Gastrocnemius medialis (tissue), 4 donors: Measurements from ENCODE around the gene OR51A7. TPM values are rescaled to one million over a fixed set of nuclear protein-coding genes. Genes with fewer than 3 reads are reported as not detected.

Experiments used
- ATAC-seq, 2 donors: fragments of 150-250 bp; one replicate each; pipeline ENCODE4 v1.9.1; 2016
- DNase-seq, 2 donors: peaks; one replicate each; pipeline ENCODE4 v3.0.0-alpha.2; 2019
- H3K27ac ChIP-seq, 4 donors: fragments of 200-600 bp; sonication (generic); 1 replicate in 1 of 4; 2 replicates in 3 of 4; pipeline ENCODE4 v1.5.1; 2016 to 2018; ENCODE audit warnings: mild to moderate bottlenecking in 2 of 4, moderate library complexity in 1 of 4
- H3K27me3 ChIP-seq, 3 donors: fragments of 200-600 bp; sonication (generic) in 2 of 3; 1 replicate in 1 of 3; 2 replicates in 2 of 3; pipeline versions ENCODE4 v1.5.1 to v1.6.0; 2016 to 2019; ENCODE audit warnings: mild to moderate bottlenecking in 1 of 3, moderate library complexity in 1 of 3
- H3K36me3 ChIP-seq, 2 donors: fragments of 200-600 bp; sonication (generic) in 1 of 2; one replicate each; pipeline ENCODE4 v1.5.1; 2017 to 2018
- H3K4me1 ChIP-seq, 2 donors: fragments of 200-600 bp; sonication (generic) in 1 of 2; one replicate each; pipeline ENCODE4 v1.5.1; 2016 to 2017; ENCODE audit warnings: mild to moderate bottlenecking in 2 of 2
- H3K4me3 ChIP-seq, 4 donors: fragments of 200-600 bp; sonication (generic) in 3 of 4; 1 replicate in 1 of 4; 2 replicates in 3 of 4; pipeline ENCODE4 v1.5.1; 2016 to 2019; ENCODE audit warnings: mild to moderate bottlenecking in 2 of 4
- H3K9me3 ChIP-seq, 3 donors: fragments of 200-600 bp; sonication (generic) in 2 of 3; 1 replicate in 1 of 3; 2 replicates in 2 of 3; pipeline ENCODE4 v1.5.1; 2016 to 2019
- POLR2A ChIP-seq, 2 donors: fragments of 450-650 bp; IDR thresholded peaks; one replicate each; pipeline ENCODE4 v1.6.1; 2017; ENCODE audit warnings: antibody characterized with exemption in 2 of 2, mild to moderate bottlenecking in 2 of 2, moderate library complexity in 2 of 2
- in situ Hi-C, 4 donors: fragments of 200-750 bp; cut with MboI; loops; one replicate each; pipeline versions ENCODE4 v1.15.0 to v1.8.0; 2017; ENCODE audit warnings: low sequenced_read_pairs in 4 of 4
- intact Hi-C: fragments of 100-400 bp; cut with DNase I; formaldehyde crosslinking; loops from one replicate; pipeline ENCODE4 v1.15.1; 2023; ENCODE audit warnings: low total_unique reads
- total RNA-seq, 4 donors: library from RNA; depleted of rRNA; stranded (reverse); fragments of >200 nt; gene quantifications; one replicate each; pipeline versions ENCODE4 v1.1.0 to v1.2.3, GENCODE V29; 2016
- TF ChIP-seq, protein P1 (sequence below), 5 experiments: fragments of 450-650 bp in 3 of 5; fragments of 200-600 bp in 2 of 5; sonication (generic) in 2 of 5; IDR thresholded peaks in 4 of 5; conservative IDR thresholded peaks in 1 of 5; 1 replicate in 4 of 5; 2 replicates in 1 of 5; pipeline ENCODE4 v1.5.1; 2016 to 2019; ENCODE audit warnings: antibody characterized with exemption in 5 of 5, mild to moderate bottlenecking in 3 of 5, moderate library complexity in 3 of 5

The OR51A7 gene
- total RNA-seq, 4 donors from 2014 or later, result not detected

DNA sequence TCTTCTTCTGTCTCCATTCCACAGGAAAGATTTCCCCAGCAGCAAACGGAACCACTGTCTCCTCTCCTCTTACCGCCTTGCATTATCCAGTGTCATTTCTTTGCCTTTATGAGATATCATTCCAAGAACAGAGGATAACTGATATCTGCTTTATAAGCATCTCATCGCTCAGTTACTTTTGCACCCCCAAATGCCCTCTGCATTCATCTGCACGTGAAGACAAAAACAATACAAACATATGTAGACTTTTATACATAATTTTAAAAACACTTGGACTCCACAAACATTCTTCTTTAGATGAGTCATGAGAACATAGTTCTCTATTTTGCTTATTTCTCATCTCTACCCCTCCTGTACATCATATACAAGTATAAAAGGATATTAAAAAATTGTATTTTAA, 22.4 kb upstream of the OR51A7 start:
- TF ChIP-seq, protein P1, sequence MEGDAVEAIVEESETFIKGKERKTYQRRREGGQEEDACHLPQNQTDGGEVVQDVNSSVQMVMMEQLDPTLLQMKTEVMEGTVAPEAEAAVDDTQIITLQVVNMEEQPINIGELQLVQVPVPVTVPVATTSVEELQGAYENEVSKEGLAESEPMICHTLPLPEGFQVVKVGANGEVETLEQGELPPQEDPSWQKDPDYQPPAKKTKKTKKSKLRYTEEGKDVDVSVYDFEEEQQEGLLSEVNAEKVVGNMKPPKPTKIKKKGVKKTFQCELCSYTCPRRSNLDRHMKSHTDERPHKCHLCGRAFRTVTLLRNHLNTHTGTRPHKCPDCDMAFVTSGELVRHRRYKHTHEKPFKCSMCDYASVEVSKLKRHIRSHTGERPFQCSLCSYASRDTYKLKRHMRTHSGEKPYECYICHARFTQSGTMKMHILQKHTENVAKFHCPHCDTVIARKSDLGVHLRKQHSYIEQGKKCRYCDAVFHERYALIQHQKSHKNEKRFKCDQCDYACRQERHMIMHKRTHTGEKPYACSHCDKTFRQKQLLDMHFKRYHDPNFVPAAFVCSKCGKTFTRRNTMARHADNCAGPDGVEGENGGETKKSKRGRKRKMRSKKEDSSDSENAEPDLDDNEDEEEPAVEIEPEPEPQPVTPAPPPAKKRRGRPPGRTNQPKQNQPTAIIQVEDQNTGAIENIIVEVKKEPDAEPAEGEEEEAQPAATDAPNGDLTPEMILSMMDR (IDR thresholded peaks at IDR 0.05 in 4 of 5, conservative IDR thresholded peaks at IDR 0.05 in 1 of 5), result no peak
- no peak for TF ChIP-seq POLR2A (IDR thresholded peaks at IDR 0.05)

DNA sequence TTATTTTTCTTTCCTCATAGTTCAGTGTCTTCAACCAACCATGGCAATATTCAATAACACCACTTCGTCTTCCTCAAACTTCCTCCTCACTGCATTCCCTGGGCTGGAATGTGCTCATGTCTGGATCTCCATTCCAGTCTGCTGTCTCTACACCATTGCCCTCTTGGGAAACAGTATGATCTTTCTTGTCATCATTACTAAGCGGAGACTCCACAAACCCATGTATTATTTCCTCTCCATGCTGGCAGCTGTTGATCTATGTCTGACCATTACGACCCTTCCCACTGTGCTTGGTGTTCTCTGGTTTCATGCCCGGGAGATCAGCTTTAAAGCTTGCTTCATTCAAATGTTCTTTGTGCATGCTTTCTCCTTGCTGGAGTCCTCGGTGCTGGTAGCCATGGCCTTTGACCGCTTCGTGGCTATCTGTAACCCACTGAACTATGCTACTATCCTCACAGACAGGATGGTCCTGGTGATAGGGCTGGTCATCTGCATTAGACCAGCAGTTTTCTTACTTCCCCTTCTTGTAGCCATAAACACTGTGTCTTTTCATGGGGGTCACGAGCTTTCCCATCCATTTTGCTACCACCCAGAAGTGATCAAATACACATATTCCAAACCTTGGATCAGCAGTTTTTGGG, 21.6 kb upstream of the OR51A7 start, which contains the start of gene OR51T1:
TSS of gene OR51T1 (plus strand) at position 41 of the 641 bp plus-strand sequence. CDS start at position 41, 0 bp downstream.
- in situ Hi-C loops, result no loop called here
- TF ChIP-seq POLR2A (IDR thresholded peaks at IDR 0.05), result no peak
- TF ChIP-seq, protein P1 (IDR thresholded peaks at IDR 0.05 in 4 of 5, conservative IDR thresholded peaks at IDR 0.05 in 1 of 5), result no peak
- Histone ChIP-seq H3K27ac (no peak within 1 kb of the TSS), H3K36me3 (no peaks in the 10 kb centered on the region), H3K27me3 (no peaks in the 10 kb centered on the region), H3K9me3 (no peaks in the 10 kb centered on the region), H3K4me3 (no peak within 1 kb of the TSS), H3K4me1 (no peaks in the 10 kb centered on the region)
- DNase-seq, result no peak
- intact Hi-C loops, result no loop called here
- ATAC-seq, result no peak

More for the DNA sequence above, 22.4 kb upstream of the OR51A7 start:
- Histone ChIP-seq H3K4me3 (no peak overlapping the region), H3K27ac (no peak overlapping the region), H3K4me1 (no peaks in the 10 kb centered on the region), H3K27me3 (no peaks in the 10 kb centered on the region), H3K36me3 (no peaks in the 10 kb centered on the region), H3K9me3 (no peaks in the 10 kb centered on the region)
- DNase-seq (no peak), ATAC-seq (no peak)
- intact Hi-C loops (no loop called here), in situ Hi-C loops (no loop called here)

DNA sequence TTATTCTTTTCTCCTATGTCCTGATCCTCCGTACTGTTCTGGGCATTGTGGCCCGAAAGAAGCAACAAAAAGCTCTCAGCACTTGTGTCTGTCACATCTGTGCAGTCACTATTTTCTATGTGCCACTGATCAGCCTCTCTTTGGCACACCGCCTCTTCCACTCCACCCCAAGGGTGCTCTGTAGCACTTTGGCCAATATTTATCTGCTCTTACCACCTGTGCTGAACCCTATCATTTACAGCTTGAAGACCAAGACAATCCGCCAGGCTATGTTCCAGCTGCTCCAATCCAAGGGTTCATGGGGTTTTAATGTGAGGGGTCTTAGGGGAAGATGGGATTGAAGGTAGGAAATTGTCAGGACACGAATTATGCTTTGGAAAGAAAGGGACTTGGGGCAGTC, 21.0 kb upstream of the OR51A7 start:
- TF ChIP-seq, protein P1 (IDR thresholded peaks at IDR 0.05 in 4 of 5, conservative IDR thresholded peaks at IDR 0.05 in 1 of 5), result no peak
- TF ChIP-seq POLR2A (IDR thresholded peaks at IDR 0.05), result no peak
- no peaks in the 10 kb centered on the region for H3K27me3 ChIP-seq
- in situ Hi-C loops (no loop called here), intact Hi-C loops (no loop called here)
- no peaks in the 10 kb centered on the region for H3K36me3 ChIP-seq
- no peaks in the 10 kb centered on the region for H3K4me1 ChIP-seq
- H3K27ac ChIP-seq, result no peak overlapping the region
- ATAC-seq (no peak), DNase-seq (no peak)
- H3K4me3 ChIP-seq, result no peak overlapping the region
- no peaks in the 10 kb centered on the region for H3K9me3 ChIP-seq

DNA sequence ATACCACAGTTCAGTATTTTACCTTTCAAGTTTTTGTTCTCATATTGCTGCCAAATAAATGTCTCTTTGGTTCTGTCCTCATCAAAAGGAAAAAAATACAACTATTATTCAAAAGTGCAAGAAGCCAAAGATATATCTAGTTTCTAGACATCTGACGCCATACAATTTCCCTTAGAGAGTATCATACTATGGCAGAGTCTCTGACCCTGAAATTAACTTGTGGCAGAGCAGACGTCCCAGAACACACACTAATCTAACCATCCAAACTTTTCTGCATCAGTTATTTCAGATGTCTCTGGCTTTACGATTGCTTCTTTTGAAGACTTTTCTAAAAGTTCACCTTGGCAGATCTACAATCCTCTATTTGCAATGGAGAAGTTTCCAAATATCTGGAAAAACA, 19.2 kb upstream of the OR51A7 start:
- intact Hi-C loops, result no loop called here
- TF ChIP-seq, protein P1 (IDR thresholded peaks at IDR 0.05 in 4 of 5, conservative IDR thresholded peaks at IDR 0.05 in 1 of 5), result no peak
- TF ChIP-seq POLR2A (IDR thresholded peaks at IDR 0.05), result no peak
- no peak overlapping the region for H3K4me3 ChIP-seq
- no peaks in the 10 kb centered on the region for H3K36me3 ChIP-seq
- H3K9me3 ChIP-seq, result no peaks in the 10 kb centered on the region
- DNase-seq, result no peak
- H3K27ac ChIP-seq, result no peak overlapping the region
- no peaks in the 10 kb centered on the region for H3K27me3 ChIP-seq
- in situ Hi-C loops, result no loop called here
- ATAC-seq, result no peak
- H3K4me1 ChIP-seq, result no peaks in the 10 kb centered on the region

DNA sequence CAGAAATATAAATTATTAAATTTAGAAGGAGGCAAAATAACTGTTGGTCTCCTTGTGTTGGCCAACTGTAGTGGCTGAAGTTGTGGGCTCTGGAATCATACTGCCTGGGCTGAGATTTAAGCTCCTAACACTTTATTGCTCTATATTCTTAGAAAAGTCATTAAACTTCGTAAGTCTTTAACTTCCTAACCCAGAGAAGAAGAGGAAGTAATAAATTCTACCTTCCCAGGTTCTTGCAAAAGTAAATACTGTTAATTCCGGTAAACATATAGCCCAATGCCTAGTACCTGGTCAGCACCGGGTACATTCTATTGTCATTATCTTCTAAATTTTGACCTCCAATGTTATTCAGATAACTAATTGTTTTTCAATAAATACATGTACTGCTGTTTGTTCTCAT, 17.4 kb upstream of the OR51A7 start:
- no peaks in the 10 kb centered on the region for H3K4me1 ChIP-seq
- H3K9me3 ChIP-seq, result no peaks in the 10 kb centered on the region
- H3K27me3 ChIP-seq, result no peaks in the 10 kb centered on the region
- ATAC-seq, result no peak
- no peaks in the 10 kb centered on the region for H3K36me3 ChIP-seq
- DNase-seq, result no peak
- no peak overlapping the region for H3K27ac ChIP-seq
- intact Hi-C loops, result no loop called here
- in situ Hi-C loops, result no loop called here
- TF ChIP-seq POLR2A (IDR thresholded peaks at IDR 0.05), result no peak
- TF ChIP-seq, protein P1 (IDR thresholded peaks at IDR 0.05 in 4 of 5, conservative IDR thresholded peaks at IDR 0.05 in 1 of 5), result no peak
- no peak overlapping the region for H3K4me3 ChIP-seq
